AG04449 (cell line): Measurements from ENCODE around the gene COL5A3.
"Not testable (repeated sequence)": the region's sequence is repeated elsewhere in the genome, so short reads cannot be mapped to it uniquely, and the experiment has no call there.

Source experiments
- CTCF ChIA-PET: fragments of 350-600 bp; formaldehyde crosslinking; extraction: SDS; loops from one replicate; lab custom pipeline; 2021; ENCODE audit warnings: antibody characterized with exemption; lab: Yijun Ruan, JAX
- POLR2A ChIA-PET: fragments of 400-600, 350-600 bp; formaldehyde crosslinking; extraction: SDS; loops from one replicate; lab custom pipeline; 2020; ENCODE audit warnings: antibody characterized with exemption, inconsistent platforms; lab: Yijun Ruan, JAX
- DNase-seq: peaks from one replicate; pipeline ENCODE4 v3.0.0-alpha.2; 2010; ENCODE audit warnings: low read depth, low spot score
- H3K4me3 ChIP-seq: 2 replicates; pipeline ENCODE4 v1.5.1; 2011; ENCODE audit warnings: low read depth, mild to moderate bottlenecking, control low read depth, low read length
- TF ChIP-seq, protein P1 (sequence below): IDR thresholded peaks from one replicate; pipeline ENCODE4 v1.5.1; 2011; ENCODE audit warnings: mild to moderate bottlenecking, moderate library complexity, low read length, control low read depth, inconsistent platforms; ENCODE audit not compliant: insufficient read depth; ENCODE audit errors: missing control alignments

Gene COL5A3

DNA sequence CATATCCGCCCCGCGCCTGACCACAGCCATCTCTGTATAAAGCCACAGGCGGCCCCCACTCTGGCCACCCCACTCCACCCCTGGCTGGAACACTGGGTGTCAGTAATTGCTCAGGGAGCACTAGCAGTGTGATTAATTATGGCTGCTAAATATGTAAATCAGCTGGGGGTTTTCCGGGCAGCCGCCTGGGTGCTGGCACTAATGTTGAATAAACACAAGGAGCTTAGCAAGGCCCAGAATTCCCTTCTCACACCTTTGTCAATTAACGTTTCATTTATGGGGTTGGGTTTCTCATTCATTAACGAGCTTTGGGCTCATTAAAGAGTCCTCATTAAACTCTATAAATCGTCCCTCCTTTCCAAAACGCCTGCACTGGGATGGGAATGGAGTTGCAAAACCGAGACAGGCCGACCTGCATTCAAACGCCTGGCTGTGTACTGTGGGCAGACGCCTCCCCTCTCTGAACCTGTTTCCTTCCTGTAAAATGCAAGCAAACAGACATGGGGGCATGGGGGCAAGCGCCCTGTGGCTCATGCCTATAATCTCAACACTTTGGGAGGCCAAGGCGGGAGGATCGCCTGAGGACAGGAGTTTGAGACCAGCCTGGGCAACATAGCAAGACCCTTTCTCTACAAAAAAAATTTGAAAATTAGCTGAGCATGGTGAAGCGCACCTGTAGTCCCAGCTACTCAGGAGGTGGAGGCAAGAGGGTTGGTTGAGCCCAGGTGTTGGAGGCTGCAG, 56.3 kb downstream of the COL5A3 start:
- ChIA-PET CTCF (interaction anchor here (1.8 kb wide), 1 partner anchor 46 kb away, joined by 9 read pairs; no protein-coding TSS in a partner anchor), POLR2A (no interaction called here)
- no peak for DNase-seq
- TF ChIP-seq, protein P1, sequence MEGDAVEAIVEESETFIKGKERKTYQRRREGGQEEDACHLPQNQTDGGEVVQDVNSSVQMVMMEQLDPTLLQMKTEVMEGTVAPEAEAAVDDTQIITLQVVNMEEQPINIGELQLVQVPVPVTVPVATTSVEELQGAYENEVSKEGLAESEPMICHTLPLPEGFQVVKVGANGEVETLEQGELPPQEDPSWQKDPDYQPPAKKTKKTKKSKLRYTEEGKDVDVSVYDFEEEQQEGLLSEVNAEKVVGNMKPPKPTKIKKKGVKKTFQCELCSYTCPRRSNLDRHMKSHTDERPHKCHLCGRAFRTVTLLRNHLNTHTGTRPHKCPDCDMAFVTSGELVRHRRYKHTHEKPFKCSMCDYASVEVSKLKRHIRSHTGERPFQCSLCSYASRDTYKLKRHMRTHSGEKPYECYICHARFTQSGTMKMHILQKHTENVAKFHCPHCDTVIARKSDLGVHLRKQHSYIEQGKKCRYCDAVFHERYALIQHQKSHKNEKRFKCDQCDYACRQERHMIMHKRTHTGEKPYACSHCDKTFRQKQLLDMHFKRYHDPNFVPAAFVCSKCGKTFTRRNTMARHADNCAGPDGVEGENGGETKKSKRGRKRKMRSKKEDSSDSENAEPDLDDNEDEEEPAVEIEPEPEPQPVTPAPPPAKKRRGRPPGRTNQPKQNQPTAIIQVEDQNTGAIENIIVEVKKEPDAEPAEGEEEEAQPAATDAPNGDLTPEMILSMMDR: no peak
- H3K4me3 ChIP-seq: no peak overlapping the region

DNA sequence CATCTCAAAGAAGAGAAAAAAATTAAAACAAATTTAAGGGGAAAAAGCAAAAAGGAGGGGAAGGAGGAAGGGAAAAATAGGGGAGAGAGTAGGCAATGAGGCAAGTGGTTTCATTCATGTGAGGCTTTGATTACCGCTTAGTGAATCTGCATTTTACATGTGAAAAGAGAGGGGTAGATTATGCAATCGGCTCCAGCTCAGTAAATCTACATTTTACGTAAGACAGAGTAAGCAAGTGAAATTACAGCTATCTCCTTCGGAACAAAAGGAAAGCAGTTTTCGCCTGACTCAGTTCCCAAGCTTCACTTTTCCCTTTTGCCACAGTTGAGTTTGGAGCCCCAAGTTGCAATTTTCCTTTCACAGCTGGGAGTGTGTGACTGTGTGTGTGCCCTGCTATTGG, 58.0 kb downstream of the COL5A3 start:
- POLR2A ChIA-PET: interaction anchor here (0.6 kb wide), 1 partner anchor 70 kb away, joined by 3 read pairs; no protein-coding TSS in a partner anchor
- CTCF ChIA-PET: interaction anchor here (1.0 to 1.3 kb wide), 2 partner anchors 33 to 48 kb away, joined by 3 read pairs; no protein-coding TSS in a partner anchor
- no peak overlapping the region for H3K4me3 ChIP-seq
- TF ChIP-seq, protein P1: no peak
- no peak for DNase-seq

DNA sequence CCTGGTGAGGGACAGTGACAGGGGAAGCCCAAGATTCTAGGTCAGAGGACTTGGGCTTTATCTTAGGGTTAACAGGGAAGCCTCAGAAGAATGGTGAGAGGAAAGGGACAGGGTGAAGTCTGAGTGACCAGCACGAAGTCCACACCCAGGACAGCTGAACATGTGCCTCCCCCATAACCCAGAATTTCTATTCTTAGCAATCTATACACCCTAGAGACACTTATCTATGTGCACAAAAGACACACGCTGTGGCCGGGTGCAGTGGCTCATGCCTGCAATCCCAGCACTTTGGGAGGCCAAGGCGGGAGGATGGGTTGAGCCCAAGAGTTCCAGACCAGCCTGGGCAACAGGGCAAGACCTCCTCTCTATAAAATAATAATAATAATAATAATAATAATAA, 62.9 kb downstream of the COL5A3 start:
- no peak for DNase-seq
- ChIA-PET POLR2A (interaction anchor here (2.8 kb wide), 1 partner anchor 11 kb away, joined by 12 read pairs; no protein-coding TSS in a partner anchor), CTCF (interaction anchor here (2.5 to 4.4 kb wide), 2 partner anchors 10 to 53 kb away, joined by 10 to 23 read pairs; no protein-coding TSS in a partner anchor)
- H3K4me3 ChIP-seq: no peak overlapping the region
- TF ChIP-seq, protein P1: no peak

DNA sequence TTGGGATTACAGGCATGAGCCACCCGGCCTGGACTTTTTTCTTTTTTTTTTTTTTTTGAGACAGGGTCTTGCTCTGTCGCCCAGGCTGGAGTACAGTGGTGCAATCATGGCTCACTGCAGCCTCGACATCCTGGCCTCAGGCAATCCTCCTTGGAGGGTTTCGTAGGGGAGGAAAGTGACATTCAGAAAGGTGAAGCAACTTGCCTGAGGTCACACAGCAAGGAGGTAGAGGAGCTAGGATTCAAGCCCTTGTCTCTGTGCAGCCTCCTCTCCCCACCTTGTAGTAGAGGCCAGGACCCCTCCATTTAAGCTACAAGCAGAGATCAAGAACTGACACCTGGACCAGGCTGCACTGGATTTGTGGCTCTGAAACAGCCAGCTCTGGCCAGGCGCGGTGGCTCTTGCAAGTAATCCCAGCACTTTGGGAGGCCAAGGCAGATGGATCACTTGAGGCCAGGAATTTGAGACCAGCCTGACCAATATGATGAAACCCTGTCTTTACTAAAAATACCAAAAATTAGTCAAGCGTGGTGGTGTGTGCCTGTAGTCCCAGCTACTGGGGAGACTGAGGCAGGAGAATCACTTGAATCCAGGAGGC, 63.7 kb downstream of the COL5A3 start:
- not testable (repeated sequence) for H3K4me3 ChIP-seq, DNase-seq
- ChIA-PET POLR2A (interaction anchor here (1.7 to 2.8 kb wide), 2 partner anchors 12 to 63 kb away, joined by 5 to 12 read pairs; partner anchors contain the start of gene COL5A3), CTCF (interaction anchor here (0.7 to 4.4 kb wide), 5 partner anchors 11 to 83 kb away, joined by 3 to 23 read pairs (median 9); no protein-coding TSS in a partner anchor)

DNA sequence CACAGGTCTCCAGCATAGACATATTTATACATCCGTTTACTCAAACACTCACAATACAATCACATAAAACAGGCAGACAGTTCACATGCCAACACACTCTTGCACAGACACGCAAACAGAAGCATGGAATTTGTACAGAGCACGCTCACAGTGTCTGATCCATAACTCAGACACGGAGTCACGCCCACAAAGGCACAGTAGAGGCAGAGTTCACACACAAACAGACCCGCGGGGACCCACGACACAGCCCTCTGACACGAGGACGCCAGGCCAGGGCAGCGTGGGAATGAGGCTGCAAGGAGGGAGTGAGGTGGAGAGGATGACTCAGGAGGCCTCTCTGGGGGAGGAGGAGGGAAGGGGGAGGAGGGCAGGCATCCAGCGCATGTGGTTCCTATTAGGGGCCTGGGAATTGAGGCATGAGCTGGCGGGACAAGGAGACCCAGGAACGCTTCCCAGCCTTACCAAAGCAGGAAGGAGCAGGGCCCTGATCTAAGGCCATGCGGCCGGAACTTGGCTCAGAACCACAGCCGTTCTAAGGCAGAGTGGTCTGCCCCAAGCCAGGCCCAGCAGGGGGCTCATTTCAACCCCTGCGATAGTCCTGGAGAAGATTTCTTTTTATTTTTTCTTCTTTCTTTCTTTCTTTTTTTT, 64.9 kb downstream of the COL5A3 start:
- peak; percentile 98 for DNase-seq
- CTCF ChIA-PET: interaction anchor here (1.4 to 4.4 kb wide), 5 partner anchors 12 to 84 kb away, joined by 3 to 23 read pairs (median 9); no protein-coding TSS in a partner anchor
- peak overlapping the region; percentile 21; the same call in 1 of the 2 replicates for H3K4me3 ChIP-seq
- POLR2A ChIA-PET: interaction anchor here (1.7 to 2.8 kb wide), 2 partner anchors 13 to 64 kb away, joined by 5 to 12 read pairs; partner anchors contain the start of gene COL5A3
- TF ChIP-seq, protein P1: peak; percentile 25

DNA sequence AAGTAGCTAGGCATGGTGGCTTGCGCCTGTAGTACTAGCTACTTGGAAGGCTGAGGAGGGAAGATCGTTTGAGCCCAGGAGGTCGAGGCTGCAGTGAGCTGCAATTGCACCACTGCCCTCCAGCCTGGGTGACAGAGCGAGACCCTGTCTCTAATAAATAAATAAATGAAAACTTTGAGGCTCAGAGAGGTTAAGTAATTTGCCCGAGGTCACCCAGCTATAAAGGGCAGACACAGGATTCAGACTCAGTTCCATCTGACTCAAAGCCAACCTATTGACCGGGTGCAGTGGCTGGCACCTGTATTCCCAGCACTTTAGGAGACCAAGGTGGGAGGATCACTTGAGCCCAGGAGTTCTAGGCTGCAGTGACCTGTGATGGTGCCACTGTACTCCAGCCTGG, 66.6 kb downstream of the COL5A3 start:
- TF ChIP-seq, protein P1: no peak
- POLR2A ChIA-PET: no interaction called here
- no peak overlapping the region for H3K4me3 ChIP-seq
- DNase-seq: no peak
- CTCF ChIA-PET: interaction anchor here (1.3 to 4.4 kb wide), 2 partner anchors 57 to 84 kb away, joined by 3 to 23 read pairs; no protein-coding TSS in a partner anchor
